Measurements from ENCODE around the gene GBP5. TPM values are rescaled to one million over a fixed set of nuclear protein-coding genes. Genes with fewer than 3 reads are reported as not detected.
"Not testable (repeated sequence)": the region's sequence is repeated elsewhere in the genome, so short reads cannot be mapped to it uniquely, and the experiment has no call there.

Gene GBP5, protein sequence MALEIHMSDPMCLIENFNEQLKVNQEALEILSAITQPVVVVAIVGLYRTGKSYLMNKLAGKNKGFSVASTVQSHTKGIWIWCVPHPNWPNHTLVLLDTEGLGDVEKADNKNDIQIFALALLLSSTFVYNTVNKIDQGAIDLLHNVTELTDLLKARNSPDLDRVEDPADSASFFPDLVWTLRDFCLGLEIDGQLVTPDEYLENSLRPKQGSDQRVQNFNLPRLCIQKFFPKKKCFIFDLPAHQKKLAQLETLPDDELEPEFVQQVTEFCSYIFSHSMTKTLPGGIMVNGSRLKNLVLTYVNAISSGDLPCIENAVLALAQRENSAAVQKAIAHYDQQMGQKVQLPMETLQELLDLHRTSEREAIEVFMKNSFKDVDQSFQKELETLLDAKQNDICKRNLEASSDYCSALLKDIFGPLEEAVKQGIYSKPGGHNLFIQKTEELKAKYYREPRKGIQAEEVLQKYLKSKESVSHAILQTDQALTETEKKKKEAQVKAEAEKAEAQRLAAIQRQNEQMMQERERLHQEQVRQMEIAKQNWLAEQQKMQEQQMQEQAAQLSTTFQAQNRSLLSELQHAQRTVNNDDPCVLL
- not detected for polyA plus RNA-seq (2012; ENCODE audit: insufficient read length, low read depth)

DNA sequence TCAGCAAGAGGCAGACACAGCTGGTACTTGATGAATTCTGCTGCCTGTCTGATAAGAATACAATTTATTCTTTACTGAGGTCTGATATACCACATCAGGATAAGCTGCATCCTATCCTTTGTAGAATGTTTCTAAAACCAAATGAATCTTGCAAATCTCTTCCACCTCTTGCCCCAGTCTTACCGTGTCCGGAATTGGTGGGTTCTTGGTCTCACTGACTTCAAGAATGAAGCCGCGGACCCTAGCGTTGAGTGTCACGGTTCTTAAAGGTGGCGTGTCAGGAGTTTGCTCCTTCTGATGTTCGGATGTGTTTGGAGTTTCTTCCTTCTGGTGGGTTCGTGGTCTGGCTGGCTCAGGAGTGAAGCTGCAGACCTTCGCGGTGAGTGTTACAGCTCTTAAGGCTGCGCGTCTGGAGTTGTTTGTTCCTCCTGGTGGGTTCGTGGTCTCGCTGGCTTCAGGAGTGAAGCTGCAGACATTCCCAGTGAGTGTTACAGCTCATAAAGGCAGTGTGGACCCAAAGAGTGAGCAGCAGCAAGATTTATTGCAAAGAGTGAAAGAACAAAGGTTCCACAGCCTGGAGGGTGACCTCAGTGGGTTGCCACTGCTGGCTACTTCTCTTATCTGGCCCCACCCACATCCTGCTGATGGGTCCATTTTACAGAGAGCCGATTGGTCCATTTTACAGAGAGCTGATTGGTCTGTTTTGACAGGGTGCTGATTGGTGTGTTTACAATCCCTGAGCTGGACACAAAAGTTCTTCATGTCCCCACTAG is at the start of gene GBP5:
GBP5 (minus strand) TSS at position 592 of the 773 bp plus-strand sequence. CDS start 3,305 bp downstream, outside the sequence.
- not testable (repeated sequence) for TF ChIP-seq SIN3A (IDR thresholded peaks at IDR 0.05; ENCODE audit: borderline replicate concordance, insufficient read depth, low read length); FOXP2 (optimal IDR thresholded peaks at IDR 0.05; ENCODE audit: borderline replicate concordance, extremely low read depth, extremely low read length, insufficient read depth); TAF1 (IDR thresholded peaks at IDR 0.05; ENCODE audit: borderline replicate concordance, insufficient read depth, low read length)

DNA sequence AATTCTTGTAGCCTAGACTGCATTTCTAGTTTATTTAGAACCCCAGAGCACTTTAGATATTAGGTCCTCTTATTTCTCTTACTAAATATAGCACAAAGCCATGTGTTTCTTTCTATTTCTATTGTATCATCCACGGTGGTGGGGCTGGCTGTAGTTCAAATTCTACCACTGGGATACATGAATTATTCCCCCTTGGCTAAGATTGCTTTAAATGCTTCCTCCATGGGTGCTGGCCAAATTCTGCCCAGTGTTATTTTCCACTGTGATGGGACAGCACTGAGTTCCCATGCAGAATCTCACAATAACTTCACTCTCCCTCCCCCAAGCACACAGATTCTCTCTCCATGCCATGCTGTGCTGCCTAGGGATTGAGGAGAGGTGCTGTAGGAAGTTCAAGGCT is 49.7 kb upstream of the GBP5 start:
- TF ChIP-seq FOXP2 (optimal IDR thresholded peaks at IDR 0.05; ENCODE audit: borderline replicate concordance, extremely low read depth, extremely low read length, insufficient read depth) (no peak), SIN3A (IDR thresholded peaks at IDR 0.05; ENCODE audit: borderline replicate concordance, insufficient read depth, low read length) (no peak), POLR2AphosphoS5 (IDR thresholded peaks at IDR 0.05; ENCODE audit: low read depth, low read length) (no peak), TAF1 (IDR thresholded peaks at IDR 0.05; ENCODE audit: borderline replicate concordance, insufficient read depth, low read length) (no peak)
- TF ChIP-seq, protein P1, sequence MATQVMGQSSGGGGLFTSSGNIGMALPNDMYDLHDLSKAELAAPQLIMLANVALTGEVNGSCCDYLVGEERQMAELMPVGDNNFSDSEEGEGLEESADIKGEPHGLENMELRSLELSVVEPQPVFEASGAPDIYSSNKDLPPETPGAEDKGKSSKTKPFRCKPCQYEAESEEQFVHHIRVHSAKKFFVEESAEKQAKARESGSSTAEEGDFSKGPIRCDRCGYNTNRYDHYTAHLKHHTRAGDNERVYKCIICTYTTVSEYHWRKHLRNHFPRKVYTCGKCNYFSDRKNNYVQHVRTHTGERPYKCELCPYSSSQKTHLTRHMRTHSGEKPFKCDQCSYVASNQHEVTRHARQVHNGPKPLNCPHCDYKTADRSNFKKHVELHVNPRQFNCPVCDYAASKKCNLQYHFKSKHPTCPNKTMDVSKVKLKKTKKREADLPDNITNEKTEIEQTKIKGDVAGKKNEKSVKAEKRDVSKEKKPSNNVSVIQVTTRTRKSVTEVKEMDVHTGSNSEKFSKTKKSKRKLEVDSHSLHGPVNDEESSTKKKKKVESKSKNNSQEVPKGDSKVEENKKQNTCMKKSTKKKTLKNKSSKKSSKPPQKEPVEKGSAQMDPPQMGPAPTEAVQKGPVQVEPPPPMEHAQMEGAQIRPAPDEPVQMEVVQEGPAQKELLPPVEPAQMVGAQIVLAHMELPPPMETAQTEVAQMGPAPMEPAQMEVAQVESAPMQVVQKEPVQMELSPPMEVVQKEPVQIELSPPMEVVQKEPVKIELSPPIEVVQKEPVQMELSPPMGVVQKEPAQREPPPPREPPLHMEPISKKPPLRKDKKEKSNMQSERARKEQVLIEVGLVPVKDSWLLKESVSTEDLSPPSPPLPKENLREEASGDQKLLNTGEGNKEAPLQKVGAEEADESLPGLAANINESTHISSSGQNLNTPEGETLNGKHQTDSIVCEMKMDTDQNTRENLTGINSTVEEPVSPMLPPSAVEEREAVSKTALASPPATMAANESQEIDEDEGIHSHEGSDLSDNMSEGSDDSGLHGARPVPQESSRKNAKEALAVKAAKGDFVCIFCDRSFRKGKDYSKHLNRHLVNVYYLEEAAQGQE (IDR thresholded peaks at IDR 0.05; ENCODE audit: insufficient read depth in 1 of 2, low read depth in 2 of 2, low read length in 2 of 2), result no peak

DNA sequence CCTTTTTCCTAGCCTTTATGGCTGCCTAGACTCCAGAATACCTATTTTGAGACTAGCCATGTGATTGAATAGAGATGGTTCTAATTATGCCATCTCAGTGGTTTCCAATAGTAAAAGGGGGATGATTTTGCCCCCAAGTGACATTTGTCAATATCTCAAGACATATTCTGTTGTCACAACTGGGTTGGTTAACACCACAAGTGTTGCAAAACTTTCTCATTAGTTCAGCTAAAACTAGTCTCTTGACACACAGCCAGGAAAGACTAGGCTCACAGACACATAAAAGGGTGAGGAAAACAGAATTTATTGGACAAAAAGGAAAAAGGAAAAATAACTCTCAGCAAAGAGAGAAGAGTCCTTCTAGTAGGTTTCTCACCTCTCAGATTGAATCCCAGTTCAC is 39.9 kb upstream of the GBP5 start:
- TF ChIP-seq TAF1 (IDR thresholded peaks at IDR 0.05; ENCODE audit: borderline replicate concordance, insufficient read depth, low read length) (no peak), FOXP2 (optimal IDR thresholded peaks at IDR 0.05; ENCODE audit: borderline replicate concordance, extremely low read depth, extremely low read length, insufficient read depth) (no peak), POLR2AphosphoS5 (IDR thresholded peaks at IDR 0.05; ENCODE audit: low read depth, low read length) (no peak), SIN3A (IDR thresholded peaks at IDR 0.05; ENCODE audit: borderline replicate concordance, insufficient read depth, low read length) (no peak)
- TF ChIP-seq, protein P1 (IDR thresholded peaks at IDR 0.05; ENCODE audit: insufficient read depth in 1 of 2, low read depth in 2 of 2, low read length in 2 of 2), result no peak

DNA sequence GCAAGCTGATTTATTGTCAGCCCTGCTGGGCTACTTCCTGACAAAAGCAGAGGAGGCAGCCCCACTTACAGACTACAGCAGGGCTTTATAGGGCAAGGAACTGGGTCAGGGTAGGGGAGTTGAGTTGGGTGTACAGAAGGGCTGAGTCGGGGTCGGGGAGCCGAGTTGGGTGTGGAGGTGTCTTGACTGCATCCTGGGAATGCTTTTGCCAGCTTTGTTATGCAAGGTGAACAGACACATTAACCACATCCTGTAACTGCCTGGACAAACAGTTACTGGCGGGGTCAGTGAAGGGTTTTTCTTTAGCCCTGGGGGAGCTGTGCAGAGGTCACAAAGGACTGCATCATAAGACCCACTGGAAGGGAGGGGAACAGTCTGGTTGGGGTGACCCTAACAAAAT is 39.1 kb upstream of the GBP5 start:
- no peak for TF ChIP-seq FOXP2 (optimal IDR thresholded peaks at IDR 0.05; ENCODE audit: borderline replicate concordance, extremely low read depth, extremely low read length, insufficient read depth)
- no peak for TF ChIP-seq POLR2AphosphoS5 (IDR thresholded peaks at IDR 0.05; ENCODE audit: low read depth, low read length)
- TF ChIP-seq SIN3A (IDR thresholded peaks at IDR 0.05; ENCODE audit: borderline replicate concordance, insufficient read depth, low read length), result no peak
- TF ChIP-seq TAF1 (IDR thresholded peaks at IDR 0.05; ENCODE audit: borderline replicate concordance, insufficient read depth, low read length), result no peak
- TF ChIP-seq, protein P1 (IDR thresholded peaks at IDR 0.05; ENCODE audit: insufficient read depth in 1 of 2, low read depth in 2 of 2, low read length in 2 of 2), result no peak

DNA sequence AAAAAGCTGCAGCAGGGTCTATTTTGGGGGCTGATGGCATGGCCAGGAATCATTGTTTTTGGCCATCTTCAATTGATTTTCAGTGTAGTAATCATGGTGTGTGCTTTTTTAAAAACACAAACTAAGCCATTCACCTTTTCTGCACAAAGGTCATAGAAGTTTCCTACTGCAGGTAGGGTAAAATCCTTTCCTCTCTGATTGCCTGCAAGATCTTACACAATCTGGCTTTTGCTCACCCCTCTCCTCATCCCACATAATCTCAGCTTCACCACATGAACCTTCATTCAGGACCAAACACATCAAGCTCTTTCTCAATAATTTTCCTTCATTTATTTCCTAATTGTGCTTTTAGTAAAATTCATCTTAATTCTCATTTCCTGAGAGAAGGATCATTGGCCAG is 38.3 kb upstream of the GBP5 start:
- TF ChIP-seq, protein P1 (IDR thresholded peaks at IDR 0.05; ENCODE audit: insufficient read depth in 1 of 2, low read depth in 2 of 2, low read length in 2 of 2), result no peak
- TF ChIP-seq FOXP2 (optimal IDR thresholded peaks at IDR 0.05; ENCODE audit: borderline replicate concordance, extremely low read depth, extremely low read length, insufficient read depth) (no peak), SIN3A (IDR thresholded peaks at IDR 0.05; ENCODE audit: borderline replicate concordance, insufficient read depth, low read length) (no peak), TAF1 (IDR thresholded peaks at IDR 0.05; ENCODE audit: borderline replicate concordance, insufficient read depth, low read length) (no peak), POLR2AphosphoS5 (IDR thresholded peaks at IDR 0.05; ENCODE audit: low read depth, low read length) (no peak)
